IPS DF 6.9 (cell line): ENCODE data around the gene CALD1.
"Not testable (repeated sequence)": the region's sequence is repeated elsewhere in the genome, so short reads cannot be mapped to it uniquely, and the experiment has no call there.

Source experiments
- DNase-seq: peaks from one replicate; pipeline ENCODE4 v3.0.0-alpha.2; 2013; ENCODE audit warnings: low read depth, low spot score
- H3K27ac ChIP-seq: one replicate; pipeline ENCODE4 v1.5.1; 2013; ENCODE audit warnings: low read length, control low read depth
- H3K27me3 ChIP-seq: 2 replicates; pipeline ENCODE4 v1.6.1; 2013; ENCODE audit warnings: mild to moderate bottlenecking, low read length; ENCODE audit not compliant: control insufficient read depth, insufficient read depth
- H3K36me3 ChIP-seq: 2 replicates; pipeline ENCODE4 v1.6.1; 2013; ENCODE audit warnings: low read length; ENCODE audit not compliant: control insufficient read depth, insufficient read depth
- H3K4me1 ChIP-seq: 2 replicates; pipeline ENCODE4 v1.6.1; 2013; ENCODE audit warnings: low read length; ENCODE audit not compliant: control insufficient read depth, insufficient read depth
- H3K4me3 ChIP-seq: 2 replicates; pipeline ENCODE4 v1.5.1; 2013; ENCODE audit warnings: mild to moderate bottlenecking, low read length
- H3K9me3 ChIP-seq: 2 replicates; pipeline ENCODE4 v1.6.1; 2013; ENCODE audit warnings: low read length, inconsistent platforms; ENCODE audit not compliant: control insufficient read depth, insufficient read depth
- WGBS: extraction: QIAGEN DNeasy Blood & Tissue Kit; methylation state at CpG from one replicate; pipeline ENCODE4 v1.1.7; 2013; ENCODE audit warnings: mixed read lengths, missing lambda C conversion rate; ENCODE audit not compliant: insufficient read length, insufficient coverage; 5-methylcytosine and 5-hydroxymethylcytosine counted together

CALD1 gene

DNA sequence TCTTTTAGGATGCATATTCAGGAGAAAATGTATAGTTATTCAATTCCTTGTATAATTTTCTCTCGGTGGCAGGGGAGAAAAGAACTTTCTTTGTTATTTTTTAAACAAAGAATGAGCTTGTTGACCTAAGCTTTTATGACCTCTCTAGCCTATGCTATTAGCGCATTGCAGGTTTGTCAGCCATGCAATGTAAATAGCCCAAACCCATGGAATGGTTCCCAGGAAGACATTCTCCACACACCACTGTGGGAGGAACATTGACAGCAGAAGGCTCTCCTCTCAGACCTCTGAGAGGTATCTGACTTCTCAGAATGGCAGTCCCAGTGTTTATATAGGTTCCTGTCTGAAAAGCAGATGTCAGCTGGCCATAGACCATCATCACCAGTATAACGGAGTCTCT lies 187.3 kb downstream of the CALD1 start:
- Histone ChIP-seq H3K36me3 (peaks cover 2% of the 10 kb centered on the region; the same call in 1 of the 2 replicates), H3K9me3 (no peaks in the 10 kb centered on the region), H3K27ac (no peak overlapping the region), H3K4me1 (no peaks in the 10 kb centered on the region), H3K4me3 (no peak overlapping the region), H3K27me3 (no peaks in the 10 kb centered on the region)
- WGBS, result no CpG with 5 or more reads among the region's 3 CpGs
- DNase-seq, result no peak

- Histone ChIP-seq H3K4me3 (no peak overlapping the region), H3K36me3 (peaks cover 2% of the 10 kb centered on the region; the same call in 1 of the 2 replicates), H3K27ac (no peak overlapping the region), H3K4me1 (no peaks in the 10 kb centered on the region), H3K27me3 (no peaks in the 10 kb centered on the region), H3K9me3 (no peaks in the 10 kb centered on the region)
- DNase-seq, result no peak
- no CpG with 5 or more reads among the region's 4 CpGs for WGBS
These were observed 188.7 kb downstream of the CALD1 start for GRCh38 chr7:134968110-134968509.

- not testable (repeated sequence) for DNase-seq, H3K4me1 ChIP-seq, H3K27ac ChIP-seq, H3K27me3 ChIP-seq, H3K36me3 ChIP-seq, H3K9me3 ChIP-seq, H3K4me3 ChIP-seq
- WGBS, result no CpG with 5 or more reads among the region's 3 CpGs
These were observed 202.2 kb downstream of the CALD1 start for GRCh38 chr7:134981645-134982044.

GRCh38 chr7:134985894-134986362 lies 206.5 kb downstream of the CALD1 start:
- Histone ChIP-seq H3K9me3 (no peaks in the 10 kb centered on the region), H3K36me3 (no peaks in the 10 kb centered on the region), H3K27me3 (no peaks in the 10 kb centered on the region), H3K4me1 (no peaks in the 10 kb centered on the region), H3K27ac (no peak overlapping the region), H3K4me3 (no peak overlapping the region; the same call in 1 of the 2 replicates)
- WGBS, result no CpG with 5 or more reads among the region's 8 CpGs
- DNase-seq, result no peak

DNA sequence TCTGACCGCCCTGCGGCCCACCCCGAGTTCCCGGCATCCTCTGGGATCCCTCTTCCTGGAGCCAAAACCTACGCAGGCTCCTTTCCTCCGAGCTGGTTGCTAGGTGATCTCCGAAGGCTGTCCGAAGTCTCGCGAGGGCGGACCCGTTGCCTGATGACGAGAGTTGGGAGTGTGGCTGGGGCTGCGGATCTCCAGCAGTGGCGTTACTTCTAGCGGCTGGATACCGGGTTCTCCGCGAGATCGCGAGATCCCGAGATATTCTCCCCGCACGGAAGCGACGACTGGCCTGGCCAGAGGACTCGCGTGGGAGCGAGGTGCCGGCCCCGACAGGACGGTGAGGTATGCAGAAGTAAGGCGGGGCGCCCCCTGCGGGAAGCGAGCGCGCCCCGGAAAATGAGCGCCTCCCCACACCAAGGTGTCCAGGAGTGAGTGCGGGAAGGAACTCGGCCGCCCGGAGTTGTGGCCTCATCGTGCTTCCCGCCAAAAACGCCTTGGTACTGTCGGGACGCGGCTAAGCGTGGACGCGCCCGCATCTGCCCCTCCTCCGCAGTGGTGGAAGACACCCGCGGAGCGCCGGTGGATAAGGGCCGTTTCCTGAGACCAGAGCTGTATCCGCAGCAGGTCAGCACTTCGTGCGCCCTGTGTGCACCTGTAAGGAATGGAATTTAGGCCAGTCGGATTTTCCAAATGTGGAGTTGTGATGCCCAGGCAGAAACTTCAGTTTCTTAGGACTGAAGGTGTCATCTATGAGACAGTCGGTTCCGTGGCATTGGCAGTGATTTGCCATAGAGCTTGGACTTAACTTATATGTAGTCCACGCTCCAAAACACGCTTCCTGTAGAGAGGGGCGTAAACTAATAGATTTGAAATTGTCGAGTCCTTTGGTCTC lies 207.2 kb downstream of the CALD1 start, which contains the start of gene AGBL3:
Gene AGBL3 (plus strand): TSS at position 146 of the 889 bp plus-strand sequence. CDS start 1,426 bp downstream, outside the sequence.
- WGBS, result no CpG with 5 or more reads among the region's 70 CpGs

DNA sequence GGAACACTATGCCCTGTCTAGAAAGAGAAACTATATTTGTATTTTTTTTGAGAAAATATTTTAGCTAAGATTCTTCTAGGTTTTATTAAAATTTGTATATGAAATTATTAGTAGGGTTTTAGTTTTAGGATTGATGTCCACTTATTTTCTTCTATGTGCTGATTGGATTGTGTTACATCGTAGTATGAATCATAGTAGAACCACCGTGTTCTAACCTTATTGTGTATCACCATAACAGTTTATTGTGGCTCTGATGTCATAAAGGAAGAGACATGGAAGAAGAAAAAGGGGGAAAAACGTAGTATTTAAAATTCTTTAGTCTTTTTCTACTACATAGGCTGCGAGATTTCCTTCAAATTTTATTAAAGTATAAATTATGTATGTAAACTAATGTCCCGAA lies 208.7 kb downstream of the CALD1 start:
- no peaks in the 10 kb centered on the region for H3K27me3 ChIP-seq
- no peaks in the 10 kb centered on the region for H3K36me3 ChIP-seq
- H3K4me3 ChIP-seq, result no peak overlapping the region
- DNase-seq, result no peak
- whole genome bisulfite sequencing, result no CpG with 5 or more reads among the region's 5 CpGs
- H3K9me3 ChIP-seq, result no peaks in the 10 kb centered on the region
- no peak overlapping the region for H3K27ac ChIP-seq
- H3K4me1 ChIP-seq, result no peaks in the 10 kb centered on the region

More for the DNA sequence above, 207.2 kb downstream of the CALD1 start, which contains the start of gene AGBL3:
- no peaks in the 10 kb centered on the region for H3K4me1 ChIP-seq
- H3K9me3 ChIP-seq, result no peaks in the 10 kb centered on the region
- no peaks in the 10 kb centered on the region for H3K27me3 ChIP-seq
- H3K4me3 ChIP-seq, result peak within 1 kb of the TSS; percentile 67; the same call in 1 of the 2 replicates
- peak; percentile 96 for DNase-seq
- no peaks in the 10 kb centered on the region for H3K36me3 ChIP-seq
- H3K27ac ChIP-seq, result no peak within 1 kb of the TSS

DNA sequence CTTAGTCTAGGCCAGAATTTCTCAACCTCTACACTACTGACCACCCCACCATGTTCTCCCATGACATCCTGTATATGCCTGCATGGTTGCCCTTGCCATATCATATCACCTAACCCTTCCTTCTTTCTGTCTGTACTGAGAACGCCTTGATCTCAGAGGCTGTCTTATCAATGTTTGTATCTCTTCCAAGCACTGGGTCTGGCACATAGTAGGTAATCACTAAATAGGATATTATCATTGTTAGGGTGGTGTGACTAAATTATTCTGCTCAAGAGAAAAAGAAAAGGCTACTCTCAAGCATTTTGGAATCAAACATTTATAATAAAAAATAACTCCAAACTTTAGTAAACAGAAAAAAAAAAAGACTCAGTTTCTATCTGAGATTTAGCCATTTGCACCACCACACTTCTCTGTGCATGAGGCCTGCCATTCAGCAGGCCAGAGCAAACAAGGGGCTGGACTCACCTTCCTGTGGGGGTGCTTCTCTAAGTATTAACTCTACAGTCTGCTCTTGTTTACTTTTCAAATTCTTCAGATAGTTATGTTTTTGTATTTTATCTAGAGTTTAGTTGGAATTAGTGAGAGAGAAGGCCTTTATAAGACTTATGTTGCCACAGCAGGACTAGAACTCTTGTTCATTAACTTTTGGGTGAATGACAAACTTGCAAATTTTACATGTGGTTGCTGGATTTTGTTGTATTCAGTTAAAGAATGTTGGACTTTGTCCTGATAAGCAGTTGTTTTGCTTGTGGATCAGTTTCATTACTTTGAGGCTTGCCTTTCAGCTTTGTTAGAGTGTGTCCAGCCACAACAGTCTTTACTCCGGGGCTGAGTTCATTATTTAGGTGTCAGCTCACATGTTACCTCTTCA lies 212.3 kb downstream of the CALD1 start:
- H3K36me3 ChIP-seq, result no peaks in the 10 kb centered on the region
- no peak overlapping the region for H3K4me3 ChIP-seq
- H3K27ac ChIP-seq, result no peak overlapping the region
- H3K4me1 ChIP-seq, result no peaks in the 10 kb centered on the region
- WGBS, result no CpG with 5 or more reads among the region's 2 CpGs
- no peaks in the 10 kb centered on the region for H3K9me3 ChIP-seq
- H3K27me3 ChIP-seq, result no peaks in the 10 kb centered on the region
- DNase-seq, result no peak

- Histone ChIP-seq H3K36me3 (no peaks in the 10 kb centered on the region), H3K4me3 (no peak overlapping the region), H3K27me3 (no peaks in the 10 kb centered on the region), H3K27ac (no peak overlapping the region), H3K9me3 (no peaks in the 10 kb centered on the region), H3K4me1 (no peaks in the 10 kb centered on the region)
- no CpG with 5 or more reads among the region's 6 CpGs for WGBS
- no peak for DNase-seq
These were observed 213.3 kb downstream of the CALD1 start for GRCh38 chr7:134992626-134993179.

DNA sequence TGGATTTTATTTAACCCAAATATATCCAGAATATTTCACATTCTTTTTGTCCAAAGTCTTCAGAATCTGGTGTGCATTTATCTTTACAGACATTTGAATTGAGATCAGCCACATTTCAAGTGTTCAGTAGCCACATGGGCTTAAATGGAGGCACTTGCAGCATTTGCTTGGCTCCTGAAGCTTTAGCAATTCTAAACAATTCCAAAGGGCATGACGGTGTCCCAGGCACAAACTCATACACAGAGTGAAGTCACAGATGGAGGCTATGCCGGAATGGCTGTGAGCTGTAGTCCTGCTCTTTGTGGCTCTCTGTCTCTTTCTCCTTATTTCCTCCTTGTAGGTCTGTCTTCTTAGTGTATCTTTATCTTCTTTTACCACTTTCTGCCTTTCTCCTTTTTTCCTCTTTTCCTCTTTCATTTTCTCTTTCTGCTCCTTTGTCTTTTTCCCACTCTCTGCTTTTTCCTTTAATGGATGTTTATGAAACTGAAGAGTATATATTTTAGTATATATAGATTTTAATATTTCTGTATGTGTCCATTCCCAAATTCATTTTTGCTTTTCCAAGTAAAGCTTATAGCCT lies 214.5 kb downstream of the CALD1 start:
- Histone ChIP-seq H3K27me3 (no peaks in the 10 kb centered on the region), H3K4me3 (no peak overlapping the region), H3K27ac (no peak overlapping the region), H3K9me3 (no peaks in the 10 kb centered on the region), H3K36me3 (no peaks in the 10 kb centered on the region), H3K4me1 (no peaks in the 10 kb centered on the region)
- DNase-seq, result no peak
- WGBS, result no CpG with 5 or more reads among the region's 2 CpGs
